Activated naive CD4-positive, alpha-beta T cell treated with anti-CD3 and anti-CD28 coated beads, Interleukin-2, amount 50 U/mL, for 72 hours (primary cell): ENCODE data around the gene ZCWPW1. TPM values are rescaled to one million over a fixed set of nuclear protein-coding genes. Genes with fewer than 3 reads are reported as not detected.
A peak's percentile ranks its signal among the peaks of the same experiment; 100 is the strongest.
"Not testable (repeated sequence)": the region's sequence is repeated elsewhere in the genome, so short reads cannot be mapped to it uniquely, and the experiment has no call there.

Source experiments
- ATAC-seq, 2 donors: fragments of 150-1000 bp; cut with Tn5 transposase; 2 replicates each; pipeline ENCODE4 v1.10.0; 2021; ENCODE audit warnings: mild to moderate bottlenecking in 2 of 2, moderate library complexity in 2 of 2
- DNase-seq, 2 donors: peaks; one replicate each; pipeline ENCODE4 v3.0.0; 2021 to 2022; ENCODE audit warnings: low spot score in 2 of 2
- H3K27ac Mint-ChIP-seq, 2 donors: one replicate each; pipeline ENCODE4 v1.8.0; 2022; ENCODE audit warnings: mild to moderate bottlenecking in 2 of 2, mixed read lengths in 2 of 2
- H3K36me3 Mint-ChIP-seq, 2 donors: one replicate each; pipeline ENCODE4 v1.8.0; 2022; ENCODE audit warnings: mixed read lengths in 2 of 2
- H3K9me3 Mint-ChIP-seq, 2 donors: one replicate each; pipeline ENCODE4 v1.8.0; 2022; ENCODE audit warnings: mixed read lengths in 2 of 2
- total RNA-seq, 2 donors: library from RNA; stranded (reverse); gene quantifications; one replicate each; pipeline ENCODE4 v1.2.3, GENCODE V29; 2022

The ZCWPW1 gene
- total RNA-seq, 2 donors from 2014 or later = 3.4 to 5.6 TPM

DNA sequence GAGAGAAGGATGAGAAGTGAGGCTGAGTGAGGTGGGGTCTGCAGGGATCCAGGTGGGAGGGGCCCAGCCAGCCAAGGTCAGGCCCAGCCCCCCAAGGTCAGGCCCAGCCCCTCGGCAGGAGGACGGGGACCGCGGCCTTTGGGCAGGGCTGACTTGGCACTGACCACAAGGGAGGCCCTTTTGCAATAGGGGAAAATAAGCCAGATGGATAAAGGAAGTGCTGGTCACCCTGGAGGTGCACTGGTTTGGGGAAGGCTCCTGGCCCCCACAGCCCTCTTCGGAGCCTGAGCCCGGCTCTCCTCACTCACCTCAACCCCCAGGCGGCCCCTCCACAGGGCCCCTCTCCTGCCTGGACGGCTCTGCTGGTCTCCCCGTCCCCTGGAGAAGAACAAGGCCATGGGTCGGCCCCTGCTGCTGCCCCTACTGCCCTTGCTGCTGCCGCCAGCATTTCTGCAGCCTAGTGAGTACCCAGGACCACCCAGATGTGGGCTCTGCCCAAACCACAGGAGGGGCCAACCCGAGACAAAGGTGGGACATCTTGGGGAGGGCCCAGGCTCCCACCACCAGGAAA, 55.2 kb downstream of the ZCWPW1 start, which contains the start of gene PILRA:
Gene PILRA (plus strand): TSS at position 227 of the 571 bp plus-strand sequence. CDS start 170 bp downstream, at position 397.
- Mint-ChIP-seq H3K9me3 (no peaks in the 10 kb centered on the region), H3K36me3 (no peaks in the 10 kb centered on the region), H3K27ac (peak within 1 kb of the TSS; percentile 74 to 82)
- no peak for DNase-seq
- ATAC-seq = no peak

DNA sequence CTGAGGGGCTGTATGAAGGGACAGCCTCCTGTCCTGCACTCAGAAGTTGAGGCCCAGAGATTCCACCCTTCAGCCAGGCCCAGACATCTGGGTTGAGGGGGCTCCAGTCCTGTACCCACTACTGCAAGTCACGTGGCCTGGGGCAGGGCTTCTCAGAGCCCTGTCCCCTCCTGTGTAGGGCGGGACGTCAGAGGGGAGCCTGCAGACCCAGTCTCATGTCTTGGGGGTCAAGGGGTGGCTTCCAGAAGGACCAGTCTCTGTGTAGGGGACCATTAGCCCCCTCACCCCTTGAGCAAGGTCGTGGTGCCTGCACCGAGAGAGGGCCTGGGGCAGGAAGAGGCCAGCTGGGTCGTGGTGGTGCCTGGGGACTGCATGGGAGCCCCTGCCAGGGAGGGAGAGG, 55.8 kb downstream of the ZCWPW1 start:
- no peak for DNase-seq
- Mint-ChIP-seq H3K9me3 (no peaks in the 10 kb centered on the region), H3K27ac (peak overlapping the region; percentile 74 to 82), H3K36me3 (no peaks in the 10 kb centered on the region)
- peak in 1 of 2 donors; percentile 1 for ATAC-seq

DNA sequence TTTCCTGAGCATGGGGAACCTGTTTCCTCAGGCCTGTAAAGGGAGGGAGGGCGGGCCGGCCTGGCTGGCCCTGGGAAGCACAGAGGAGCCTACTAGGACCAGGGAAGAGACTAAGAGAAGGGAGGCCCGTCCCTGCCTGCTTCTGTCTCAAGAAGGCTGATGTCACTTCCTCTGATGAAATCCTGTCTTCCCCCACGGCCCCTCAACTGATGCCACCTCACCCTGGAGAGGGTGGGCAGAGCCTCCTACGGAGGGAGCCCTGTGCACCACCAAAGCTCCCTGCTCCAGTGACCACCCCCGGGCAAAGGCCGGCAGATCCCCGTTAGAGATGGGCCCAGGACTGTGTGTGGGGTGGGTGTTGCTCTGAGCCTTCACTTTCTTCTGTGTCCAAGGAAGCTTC, 56.2 kb downstream of the ZCWPW1 start:
- no peaks in the 10 kb centered on the region for H3K9me3 Mint-ChIP-seq
- DNase-seq (no peak), ATAC-seq (peak; percentile 28 to 35)
- peak overlapping the region; percentile 74 to 82 for H3K27ac Mint-ChIP-seq
- H3K36me3 Mint-ChIP-seq = peaks cover 2% of the 10 kb centered on the region in 2 donors

GRCh38 chr7:100371561-100372171, 56.8 kb downstream of the ZCWPW1 start:
- Mint-ChIP-seq H3K9me3 (no peaks in the 10 kb centered on the region), H3K27ac (peak overlapping the region in 1 of 2 donors; percentile 82), H3K36me3 (peaks cover 4% of the 10 kb centered on the region in 2 donors)
- ATAC-seq = peak in 1 of 2 donors; percentile 4
- DNase-seq = no peak

- peaks cover 4 to 9% of the 10 kb centered on the region in 2 donors for H3K36me3 Mint-ChIP-seq
- H3K9me3 Mint-ChIP-seq = no peaks in the 10 kb centered on the region
- H3K27ac Mint-ChIP-seq = peak overlapping the region in 1 of 2 donors; percentile 82
- no peak for DNase-seq
- ATAC-seq = no peak
Observed at GRCh38 chr7:100370746-100371145, 57.8 kb downstream of the ZCWPW1 start.

GRCh38 chr7:100370303-100370702, 58.2 kb downstream of the ZCWPW1 start:
- ATAC-seq = no peak
- DNase-seq = no peak

GRCh38 chr7:100369105-100369504, 59.4 kb downstream of the ZCWPW1 start:
- peak overlapping the region in 1 of 2 donors; percentile 38 for H3K27ac Mint-ChIP-seq
- DNase-seq (no peak), ATAC-seq (peak; percentile 18 to 42)
- no peaks in the 10 kb centered on the region for H3K9me3 Mint-ChIP-seq
- peaks cover 4 to 16% of the 10 kb centered on the region in 2 donors for H3K36me3 Mint-ChIP-seq

More at GRCh38 chr7:100370303-100370702, 58.2 kb downstream of the ZCWPW1 start:
- no peaks in the 10 kb centered on the region for H3K9me3 Mint-ChIP-seq
- H3K27ac Mint-ChIP-seq = no peak overlapping the region
- peaks cover 4 to 9% of the 10 kb centered on the region in 2 donors for H3K36me3 Mint-ChIP-seq

DNA sequence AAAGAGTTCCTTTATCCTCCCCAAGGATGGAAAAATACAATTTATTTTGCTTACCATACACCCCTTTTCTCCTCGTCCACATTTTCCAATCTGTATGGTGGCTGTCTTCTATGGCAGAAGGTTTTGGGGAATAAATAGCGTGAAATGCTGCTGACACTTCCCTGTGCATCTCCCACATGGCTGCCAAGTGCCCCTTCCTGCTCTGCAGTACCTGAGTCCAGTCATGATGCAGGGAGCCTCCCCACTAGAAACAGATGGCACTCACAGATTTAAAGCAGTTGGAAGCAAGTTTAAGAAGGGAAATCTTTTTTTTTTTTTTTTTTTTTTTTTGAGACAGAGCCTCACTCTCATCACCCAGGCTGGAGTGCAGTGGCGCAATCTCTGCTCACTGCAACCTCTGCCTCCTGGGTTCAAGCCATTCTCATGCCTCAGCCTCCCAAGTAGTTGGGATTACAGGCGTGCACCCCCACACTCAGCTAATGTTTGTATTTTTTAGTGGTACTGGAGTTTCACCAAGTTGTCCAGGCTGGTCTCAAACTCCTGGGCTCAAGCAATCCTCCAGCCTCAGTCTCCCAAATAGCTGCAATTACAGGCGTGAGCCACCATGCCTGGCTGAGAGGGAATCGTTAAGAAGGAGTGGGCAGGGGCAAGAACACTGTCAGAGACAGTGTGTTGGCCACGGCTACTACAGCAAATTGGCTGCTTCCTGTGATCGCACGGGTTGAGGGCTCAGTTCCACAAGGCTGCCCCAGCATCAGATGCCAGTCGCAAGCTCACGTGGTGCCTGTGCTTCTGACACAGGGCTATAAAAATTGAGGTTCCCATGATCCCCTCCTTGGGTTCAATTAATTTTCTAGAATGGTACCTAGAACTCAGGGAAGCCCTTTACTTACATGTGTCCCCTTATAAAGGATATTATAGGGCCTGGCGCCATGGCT, 60.6 kb downstream of the ZCWPW1 start:
- Mint-ChIP-seq H3K9me3 (no peaks in the 10 kb centered on the region), H3K27ac (peak overlapping the region in 1 of 2 donors; percentile 38), H3K36me3 (peaks cover 14 to 27% of the 10 kb centered on the region in 2 donors)
- no peak for DNase-seq
- no peak for ATAC-seq

DNA sequence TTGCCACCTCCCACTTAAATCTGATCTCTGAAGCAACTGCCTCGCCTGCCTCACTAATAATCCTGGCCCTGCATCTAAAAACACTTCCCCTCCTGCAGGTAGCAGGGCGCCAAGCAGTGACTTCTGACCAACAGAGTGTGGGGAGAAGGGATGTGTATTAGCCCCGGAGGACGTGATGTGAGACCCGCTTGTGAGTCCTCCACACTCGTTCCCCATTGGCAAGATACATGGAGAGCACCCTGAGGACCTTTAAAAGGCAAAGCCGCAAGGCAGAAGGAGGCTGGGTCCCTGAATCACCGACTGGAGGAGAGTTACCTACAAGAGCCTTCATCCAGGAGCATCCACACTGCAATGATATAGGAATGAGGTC, 61.3 kb downstream of the ZCWPW1 start:
- peaks cover 14 to 34% of the 10 kb centered on the region in 2 donors for H3K36me3 Mint-ChIP-seq
- peak overlapping the region in 1 of 2 donors; percentile 38 for H3K27ac Mint-ChIP-seq
- no peak for ATAC-seq
- DNase-seq = no peak
- H3K9me3 Mint-ChIP-seq = no peaks in the 10 kb centered on the region

GRCh38 chr7:100366411-100367250, 61.9 kb downstream of the ZCWPW1 start:
- H3K27ac Mint-ChIP-seq = peak overlapping the region; percentile 66 to 83
- DNase-seq (no peak), ATAC-seq (peak in 1 of 2 donors; percentile 19)
- no peaks in the 10 kb centered on the region for H3K9me3 Mint-ChIP-seq
- H3K36me3 Mint-ChIP-seq = peaks cover 14 to 36% of the 10 kb centered on the region in 2 donors

DNA sequence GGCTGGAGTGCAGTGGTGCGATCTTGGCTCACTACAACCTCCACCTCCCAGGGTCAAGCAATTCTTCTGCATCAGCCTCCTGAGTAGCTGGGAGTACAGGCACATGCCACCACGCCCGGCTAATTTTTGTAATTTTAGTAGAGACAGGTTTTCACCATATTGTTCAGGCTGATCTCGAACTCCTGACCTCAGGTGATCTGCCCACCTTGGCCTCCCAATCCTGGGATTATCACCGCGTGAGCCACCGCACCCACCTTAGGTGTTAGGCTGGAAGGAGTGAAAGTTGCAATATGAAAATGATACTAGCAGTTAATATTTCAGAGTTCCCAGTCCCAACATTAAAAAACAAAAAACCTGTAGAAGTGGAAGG, 62.5 kb downstream of the ZCWPW1 start:
- Mint-ChIP-seq H3K27ac (peak overlapping the region; percentile 66 to 83), H3K36me3 (peaks cover 14 to 36% of the 10 kb centered on the region in 2 donors)
- not testable (repeated sequence) for DNase-seq, H3K9me3 Mint-ChIP-seq, ATAC-seq

GRCh38 chr7:100364480-100364879, 64.0 kb downstream of the ZCWPW1 start:
- peaks cover 23 to 48% of the 10 kb centered on the region in 2 donors for H3K36me3 Mint-ChIP-seq
- no peaks in the 10 kb centered on the region for H3K9me3 Mint-ChIP-seq
- no peak for ATAC-seq
- H3K27ac Mint-ChIP-seq = peak overlapping the region in 1 of 2 donors; percentile 13
- no peak for DNase-seq

- DNase-seq, H3K9me3 Mint-ChIP-seq, ATAC-seq: not testable (repeated sequence)
- H3K27ac Mint-ChIP-seq = peak overlapping the region in 1 of 2 donors; percentile 13
- peaks cover 23 to 48% of the 10 kb centered on the region in 2 donors for H3K36me3 Mint-ChIP-seq
Observed at GRCh38 chr7:100363797-100364196, 64.7 kb downstream of the ZCWPW1 start.

DNA sequence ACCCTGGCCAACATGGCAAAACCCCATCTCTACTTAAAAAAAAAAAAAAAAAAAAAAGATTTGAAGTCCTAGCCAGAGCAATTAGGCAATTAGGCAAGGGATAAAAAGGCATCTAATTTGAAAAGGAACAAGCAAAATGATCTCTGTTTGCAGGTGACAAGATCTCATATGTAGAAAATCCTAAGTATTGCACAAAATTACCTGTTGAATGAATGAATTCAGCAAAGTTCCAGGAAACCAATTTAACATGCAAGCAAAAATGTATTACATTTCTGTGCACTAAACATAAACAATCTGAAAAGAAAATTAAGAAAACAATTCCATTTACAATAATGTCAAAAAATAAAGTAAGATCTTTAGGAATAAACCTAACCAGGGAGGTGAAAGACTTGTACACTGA, 65.4 kb downstream of the ZCWPW1 start:
- ATAC-seq = no peak
- Mint-ChIP-seq H3K27ac (no peak overlapping the region), H3K9me3 (no peaks in the 10 kb centered on the region), H3K36me3 (peaks cover 23 to 48% of the 10 kb centered on the region in 2 donors)
- no peak for DNase-seq

DNA sequence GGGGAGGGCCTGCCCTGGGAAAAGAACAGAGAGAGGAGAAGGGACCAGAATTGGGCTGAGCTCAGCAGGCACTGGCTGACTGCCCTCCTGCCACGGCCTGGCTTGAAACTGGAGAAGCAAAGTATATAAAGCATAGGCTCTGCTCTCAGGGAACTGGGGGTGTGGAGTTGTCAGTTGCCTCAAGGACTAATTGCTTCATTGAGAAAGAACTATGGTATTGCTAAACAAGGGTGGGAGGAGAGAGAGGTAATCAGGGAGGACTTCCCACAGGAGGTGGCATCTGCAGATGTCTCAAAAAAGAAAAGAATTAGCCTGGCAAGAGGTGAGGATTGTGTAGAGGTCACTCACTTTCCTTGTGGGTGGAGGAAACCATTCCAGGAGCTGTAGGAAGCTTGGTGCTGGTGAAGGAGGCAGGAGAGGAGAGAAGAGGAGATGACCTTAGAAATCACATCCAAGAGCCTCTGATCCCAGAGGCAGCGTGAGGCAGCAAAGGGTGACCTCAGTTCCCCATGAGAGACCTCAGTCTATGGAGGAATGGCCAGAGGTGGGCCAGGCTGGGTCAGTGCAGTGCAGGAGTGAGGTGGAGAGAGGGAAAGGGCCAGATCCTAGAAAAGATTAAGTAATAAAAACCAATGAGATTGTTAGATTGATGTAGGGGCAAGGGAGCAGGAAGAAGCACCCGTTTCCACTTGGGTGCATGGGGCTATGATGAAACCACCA, 68.2 kb downstream of the ZCWPW1 start:
- peak overlapping the region; percentile 38 to 78 for H3K27ac Mint-ChIP-seq
- H3K36me3 Mint-ChIP-seq = peaks cover 19 to 38% of the 10 kb centered on the region in 2 donors
- no peaks in the 10 kb centered on the region for H3K9me3 Mint-ChIP-seq
- DNase-seq = no peak
- no peak for ATAC-seq

- no peaks in the 10 kb centered on the region for H3K9me3 Mint-ChIP-seq
- peaks cover 17 to 29% of the 10 kb centered on the region in 2 donors for H3K36me3 Mint-ChIP-seq
- no peak for DNase-seq
- ATAC-seq = no peak
- no peak overlapping the region for H3K27ac Mint-ChIP-seq
Observed at GRCh38 chr7:100358857-100359212, 69.7 kb downstream of the ZCWPW1 start.
